ENCODE measurements around the gene NPIPB8. TPM values are rescaled to one million over a fixed set of nuclear protein-coding genes. Genes with fewer than 3 reads are reported as not detected.

Gene NPIPB8
- total and polyA plus RNA-seq, 9 of the 15 experiments (the other 6 are each of a cell fraction or from before 2014, with no cell fraction given): 0.16 TPM; not detected in 8

DNA sequence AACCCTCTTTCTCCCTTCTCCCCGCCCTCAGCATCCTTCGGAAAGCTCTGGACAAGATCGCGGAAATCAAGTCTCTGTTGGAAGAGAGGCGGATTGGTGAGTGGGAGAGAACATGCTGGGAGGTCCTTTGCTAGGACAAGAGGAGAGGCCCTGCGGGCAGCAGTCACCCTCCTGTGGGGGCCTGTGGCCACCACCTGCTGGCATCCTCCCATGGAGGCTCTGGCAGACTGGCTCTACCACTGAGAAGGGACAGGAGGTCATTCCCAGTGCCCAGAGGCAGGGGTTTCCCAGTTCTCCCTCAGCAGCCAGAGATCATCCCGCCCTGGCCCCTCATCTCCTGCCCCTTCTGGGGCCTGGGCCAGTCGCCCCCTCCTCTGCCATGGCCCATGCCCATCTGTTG is 48.8 kb upstream of the NPIPB8 start (continued):
- TF ChIP-seq ZNF512 (tag; IDR thresholded peaks at IDR 0.05): no peak
- no peak for TF ChIP-seq EGR1 (conservative IDR thresholded peaks at IDR 0.05)
- TF ChIP-seq XRCC3 (IDR thresholded peaks at IDR 0.05): no peak
- no peak for TF ChIP-seq CBFA2T3 (IDR thresholded peaks at IDR 0.05)
- no peak for TF ChIP-seq STAG1 (CRISPR knock-in tag; IDR thresholded peaks at IDR 0.05; ENCODE audit: borderline replicate concordance)
- TF ChIP-seq ZNF583 (CRISPR knock-in tag; IDR thresholded peaks at IDR 0.05): no peak
- no peak for TF ChIP-seq ZNF445 (CRISPR knock-in tag; IDR thresholded peaks at IDR 0.05; ENCODE audit: low read depth)

DNA sequence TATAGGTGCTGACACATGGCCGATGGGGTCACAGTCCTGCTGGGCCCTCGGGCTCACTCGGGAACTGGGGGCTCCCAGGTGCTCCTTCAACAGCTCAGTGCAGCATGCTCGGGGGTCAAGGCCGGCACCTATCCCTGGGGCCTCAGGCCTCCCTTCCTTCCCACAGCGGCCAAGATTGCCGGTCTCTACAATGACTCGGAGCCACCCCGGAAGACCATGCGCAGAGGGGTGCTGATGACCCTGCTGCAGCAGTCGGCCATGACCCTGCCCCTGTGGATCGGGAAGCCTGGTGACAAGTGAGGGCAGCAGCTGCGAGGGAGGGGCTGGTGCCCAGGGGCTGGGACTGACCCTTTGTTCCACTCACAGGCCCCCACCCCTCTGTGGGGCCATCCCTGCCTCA is 47.9 kb upstream of the NPIPB8 start:
- Histone ChIP-seq H3K9ac (ENCODE audit: insufficient read depth in 1 of 2, low read depth in 2 of 2, low read length in 2 of 2) (no peak overlapping the region), H3K4me1 (replicated peaks in 1 of 2; ENCODE audit: control insufficient read depth in 2 of 2, insufficient read depth in 2 of 2, low read length in 2 of 2) (no peaks in the 10 kb centered on the region)
- TF ChIP-seq MAFG (tag; conservative IDR thresholded peaks at IDR 0.05): no peak
- no peak for TF ChIP-seq SAFB (IDR thresholded peaks at IDR 0.05; ENCODE audit: borderline replicate concordance, low read depth, low read length)
- TF ChIP-seq SMARCE1 (IDR thresholded peaks at IDR 0.05): no peak
- no peak for TF ChIP-seq ZFP1 (CRISPR knock-in tag; IDR thresholded peaks at IDR 0.05)
- TF ChIP-seq ATF4 (CRISPR knock-in tag; IDR thresholded peaks at IDR 0.05): no peak
- no peak for TF ChIP-seq CCNT2 (IDR thresholded peaks at IDR 0.05; ENCODE audit: borderline replicate concordance, extremely low read depth, insufficient read length, low read depth, low read length)
- no peak for TF ChIP-seq NFIC (IDR thresholded peaks at IDR 0.05)
- TF ChIP-seq, protein P1, sequence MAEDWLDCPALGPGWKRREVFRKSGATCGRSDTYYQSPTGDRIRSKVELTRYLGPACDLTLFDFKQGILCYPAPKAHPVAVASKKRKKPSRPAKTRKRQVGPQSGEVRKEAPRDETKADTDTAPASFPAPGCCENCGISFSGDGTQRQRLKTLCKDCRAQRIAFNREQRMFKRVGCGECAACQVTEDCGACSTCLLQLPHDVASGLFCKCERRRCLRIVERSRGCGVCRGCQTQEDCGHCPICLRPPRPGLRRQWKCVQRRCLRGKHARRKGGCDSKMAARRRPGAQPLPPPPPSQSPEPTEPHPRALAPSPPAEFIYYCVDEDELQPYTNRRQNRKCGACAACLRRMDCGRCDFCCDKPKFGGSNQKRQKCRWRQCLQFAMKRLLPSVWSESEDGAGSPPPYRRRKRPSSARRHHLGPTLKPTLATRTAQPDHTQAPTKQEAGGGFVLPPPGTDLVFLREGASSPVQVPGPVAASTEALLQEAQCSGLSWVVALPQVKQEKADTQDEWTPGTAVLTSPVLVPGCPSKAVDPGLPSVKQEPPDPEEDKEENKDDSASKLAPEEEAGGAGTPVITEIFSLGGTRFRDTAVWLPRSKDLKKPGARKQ (CRISPR knock-in tag; IDR thresholded peaks at IDR 0.05): no peak
- no peak for TF ChIP-seq ZSCAN32 (CRISPR knock-in tag; IDR thresholded peaks at IDR 0.05)
- TF ChIP-seq, protein P2, sequence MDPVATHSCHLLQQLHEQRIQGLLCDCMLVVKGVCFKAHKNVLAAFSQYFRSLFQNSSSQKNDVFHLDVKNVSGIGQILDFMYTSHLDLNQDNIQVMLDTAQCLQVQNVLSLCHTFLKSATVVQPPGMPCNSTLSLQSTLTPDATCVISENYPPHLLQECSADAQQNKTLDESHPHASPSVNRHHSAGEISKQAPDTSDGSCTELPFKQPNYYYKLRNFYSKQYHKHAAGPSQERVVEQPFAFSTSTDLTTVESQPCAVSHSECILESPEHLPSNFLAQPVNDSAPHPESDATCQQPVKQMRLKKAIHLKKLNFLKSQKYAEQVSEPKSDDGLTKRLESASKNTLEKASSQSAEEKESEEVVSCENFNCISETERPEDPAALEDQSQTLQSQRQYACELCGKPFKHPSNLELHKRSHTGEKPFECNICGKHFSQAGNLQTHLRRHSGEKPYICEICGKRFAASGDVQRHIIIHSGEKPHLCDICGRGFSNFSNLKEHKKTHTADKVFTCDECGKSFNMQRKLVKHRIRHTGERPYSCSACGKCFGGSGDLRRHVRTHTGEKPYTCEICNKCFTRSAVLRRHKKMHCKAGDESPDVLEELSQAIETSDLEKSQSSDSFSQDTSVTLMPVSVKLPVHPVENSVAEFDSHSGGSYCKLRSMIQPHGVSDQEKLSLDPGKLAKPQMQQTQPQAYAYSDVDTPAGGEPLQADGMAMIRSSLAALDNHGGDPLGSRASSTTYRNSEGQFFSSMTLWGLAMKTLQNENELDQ (CRISPR knock-in tag; IDR thresholded peaks at IDR 0.05; ENCODE audit: borderline replicate concordance): no peak
- no peak for TF ChIP-seq E2F3 (CRISPR knock-in tag; IDR thresholded peaks at IDR 0.05)

More for the DNA sequence above, 47.9 kb upstream of the NPIPB8 start:
- in situ Hi-C loops (cut with MboI) (no loop called here), intact Hi-C loops (cut with micrococcal nuclease) (no loop called here)
- H3K9me1 ChIP-seq (ENCODE audit: control insufficient read depth, insufficient read depth, low read length): no peaks in the 10 kb centered on the region
- 89% methylated on average over 10 of the region's 13 CpGs for WGBS (ENCODE audit: insufficient coverage, low coverage, missing lambda C conversion rate)
- no peaks in the 10 kb centered on the region for H3K27me3 ChIP-seq (ENCODE audit: control insufficient read depth in 2 of 2, insufficient read depth in 2 of 2, low read length in 2 of 2)
- ChIA-PET POLR2A (no interaction called here), CTCF (ENCODE audit: low intra/inter-chr PET ratio) (no interaction called here)
- FAIRE-seq (no peak), ATAC-seq (no peak), DNase-seq (ENCODE audit: extremely low read depth in 1 of 4, low spot score in 3 of 4) (no peak)
- no peak overlapping the region for H3K27ac ChIP-seq (ENCODE audit: extremely low read depth, low read depth, low read length)
- no peaks in the 10 kb centered on the region for H3K9me3 ChIP-seq (replicated peaks; ENCODE audit: control insufficient read depth, insufficient read depth, low read depth, low read length)
- H4K20me1 ChIP-seq (replicated peaks; ENCODE audit: control insufficient read depth, insufficient read depth, low read length): no peaks in the 10 kb centered on the region
- no peak overlapping the region for H2AFZ ChIP-seq (ENCODE audit: low read depth, low read length)
- H3K4me2 ChIP-seq (ENCODE audit: insufficient read depth, low read length): no peak overlapping the region
- BruUV-seq (replicated peaks): no TSS peak
- no peaks in the 10 kb centered on the region for H3K79me2 ChIP-seq (ENCODE audit: control insufficient read depth, insufficient read depth, low read length)
- H3K4me3 ChIP-seq: no peak overlapping the region
- H3K36me3 ChIP-seq (ENCODE audit: control insufficient read depth, insufficient read depth, low read length): peaks cover 39% of the 10 kb centered on the region; the same call in 2 of the 3 replicates

All from K562 (cell line).